IMR-90 (cell line): Measurements from ENCODE around the gene KDM6A.
"Not testable (repeated sequence)": the region's sequence is repeated elsewhere in the genome, so short reads cannot be mapped to it uniquely, and the experiment has no call there.

Source experiments
- CHD1 ChIP-seq: IDR thresholded peaks from 2 replicates; pipeline ENCODE4 v1.6.1; 2012; ENCODE audit warnings: low read depth, low read length, improper control_type of control experiment
- MXI1 ChIP-seq: IDR thresholded peaks from 2 replicates; pipeline ENCODE4 v1.6.1; 2012; ENCODE audit warnings: low read depth, mild to moderate bottlenecking, low read length, moderate library complexity, borderline replicate concordance
- POLR2A ChIP-seq: IDR thresholded peaks from 2 replicates; pipeline ENCODE4 v1.6.1; 2012; ENCODE audit warnings: mild to moderate bottlenecking, low read depth, low read length
- RAD21 ChIP-seq: IDR thresholded peaks from 2 replicates; pipeline ENCODE4 v1.6.1; 2012; ENCODE audit warnings: low read length, improper control_type of control experiment
- RCOR1 ChIP-seq: IDR thresholded peaks from 2 replicates; pipeline ENCODE4 v1.6.1; 2012; ENCODE audit warnings: mild to moderate bottlenecking, low read length, improper control_type of control experiment; ENCODE audit not compliant: insufficient replicate concordance
- SMC3 ChIP-seq: fragments of 150-350 bp; IDR thresholded peaks from 2 replicates; pipeline ENCODE4 v1.6.1; 2016; ENCODE audit warnings: low read depth, mild to moderate bottlenecking, antibody characterized with exemption, low read length, moderate library complexity
- TF ChIP-seq, protein P1 (sequence below): conservative IDR thresholded peaks from 2 replicates; pipeline ENCODE4 v1.5.1; 2012; ENCODE audit warnings: mild to moderate bottlenecking, low read depth, low read length, improper control_type of control experiment
- TF ChIP-seq, protein P2 (sequence below): fragments of 150-350 bp; IDR thresholded peaks from 2 replicates; pipeline ENCODE4 v1.6.1; 2016; ENCODE audit warnings: low read depth, mild to moderate bottlenecking, low read length, moderate library complexity, borderline replicate concordance

DNA sequence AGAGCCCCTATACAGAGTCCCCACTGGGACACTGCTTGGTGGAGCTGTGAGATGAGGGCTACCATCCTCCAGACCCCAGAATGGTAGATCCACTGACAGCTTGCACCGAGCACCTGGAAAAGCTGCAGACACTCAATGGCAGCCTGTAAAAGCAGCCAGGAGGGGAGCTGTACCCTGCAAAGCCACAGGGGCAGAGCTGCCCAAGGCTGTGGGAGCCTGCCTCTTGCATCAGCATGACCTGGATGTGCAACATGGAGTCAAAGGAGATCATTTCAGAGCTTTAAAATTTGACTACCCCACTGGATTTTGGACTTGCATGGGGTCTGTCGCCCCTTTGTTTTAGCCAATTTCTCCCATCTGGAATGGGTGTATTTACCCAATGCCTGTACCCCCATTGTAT is 49.8 kb upstream of the KDM6A start:
- TF ChIP-seq RAD21, SMC3, MXI1, RCOR1, POLR2A, CHD1: not testable (repeated sequence)
- TF ChIP-seq, protein P1, sequence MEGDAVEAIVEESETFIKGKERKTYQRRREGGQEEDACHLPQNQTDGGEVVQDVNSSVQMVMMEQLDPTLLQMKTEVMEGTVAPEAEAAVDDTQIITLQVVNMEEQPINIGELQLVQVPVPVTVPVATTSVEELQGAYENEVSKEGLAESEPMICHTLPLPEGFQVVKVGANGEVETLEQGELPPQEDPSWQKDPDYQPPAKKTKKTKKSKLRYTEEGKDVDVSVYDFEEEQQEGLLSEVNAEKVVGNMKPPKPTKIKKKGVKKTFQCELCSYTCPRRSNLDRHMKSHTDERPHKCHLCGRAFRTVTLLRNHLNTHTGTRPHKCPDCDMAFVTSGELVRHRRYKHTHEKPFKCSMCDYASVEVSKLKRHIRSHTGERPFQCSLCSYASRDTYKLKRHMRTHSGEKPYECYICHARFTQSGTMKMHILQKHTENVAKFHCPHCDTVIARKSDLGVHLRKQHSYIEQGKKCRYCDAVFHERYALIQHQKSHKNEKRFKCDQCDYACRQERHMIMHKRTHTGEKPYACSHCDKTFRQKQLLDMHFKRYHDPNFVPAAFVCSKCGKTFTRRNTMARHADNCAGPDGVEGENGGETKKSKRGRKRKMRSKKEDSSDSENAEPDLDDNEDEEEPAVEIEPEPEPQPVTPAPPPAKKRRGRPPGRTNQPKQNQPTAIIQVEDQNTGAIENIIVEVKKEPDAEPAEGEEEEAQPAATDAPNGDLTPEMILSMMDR, result not testable (repeated sequence)
- TF ChIP-seq, protein P2, sequence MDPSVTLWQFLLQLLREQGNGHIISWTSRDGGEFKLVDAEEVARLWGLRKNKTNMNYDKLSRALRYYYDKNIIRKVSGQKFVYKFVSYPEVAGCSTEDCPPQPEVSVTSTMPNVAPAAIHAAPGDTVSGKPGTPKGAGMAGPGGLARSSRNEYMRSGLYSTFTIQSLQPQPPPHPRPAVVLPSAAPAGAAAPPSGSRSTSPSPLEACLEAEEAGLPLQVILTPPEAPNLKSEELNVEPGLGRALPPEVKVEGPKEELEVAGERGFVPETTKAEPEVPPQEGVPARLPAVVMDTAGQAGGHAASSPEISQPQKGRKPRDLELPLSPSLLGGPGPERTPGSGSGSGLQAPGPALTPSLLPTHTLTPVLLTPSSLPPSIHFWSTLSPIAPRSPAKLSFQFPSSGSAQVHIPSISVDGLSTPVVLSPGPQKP, result not testable (repeated sequence)
